H1 (cell line): ENCODE results near the gene PLEKHM3. TPM values are rescaled to one million over a fixed set of nuclear protein-coding genes. Genes with fewer than 3 reads are reported as not detected.

ENCODE experiments used
- CTCF ChIA-PET: fragments of 300-600 bp; sonication (Branson Sonifier 250); formaldehyde crosslinking; loops from one replicate; lab custom pipeline; 2021; ENCODE audit not compliant: partially characterized antibody; lab: Charles Lee
- POLR2A ChIA-PET: fragments of 300-600 bp; sonication (Branson Sonifier 250); formaldehyde crosslinking; loops from one replicate; lab custom pipeline; 2021; ENCODE audit warnings: inconsistent platforms; ENCODE audit not compliant: partially characterized antibody; lab: Charles Lee
- DNase-seq, 2 experiments: peaks; one replicate each; pipeline versions ENCODE4 v3.0.0 to v3.0.0-alpha.2; 2010 to 2022; ENCODE audit warnings: low spot score in 2 of 2, low read depth in 1 of 2, mixed read lengths in 1 of 2
- FAIRE-seq: peaks from 2 replicates; lab custom pipeline; 2011; peaks lifted over from hg19 to GRCh38; lab: Jason Lieb, UNC
- H2AFZ ChIP-seq: 2 replicates; pipeline ENCODE4 v1.8.1; 2012; ENCODE audit warnings: low read length, inconsistent platforms
- H2AK5ac ChIP-seq: 2 replicates; pipeline ENCODE4 v1.6.1; 2013; ENCODE audit warnings: low read depth, low read length
- H2BK120ac ChIP-seq: replicated peaks from 2 replicates; pipeline ENCODE3; 2013; ENCODE audit warnings: low read depth, low read length, inconsistent platforms
- H2BK12ac ChIP-seq: 2 replicates; pipeline ENCODE4 v1.6.1; 2013; ENCODE audit warnings: low read depth, low read length
- H2BK15ac ChIP-seq: 2 replicates; pipeline ENCODE4 v1.6.1; 2013; ENCODE audit warnings: low read length
- H2BK20ac ChIP-seq: 2 replicates; pipeline ENCODE4 v1.6.1; 2013; ENCODE audit warnings: low read length
- H2BK5ac ChIP-seq: 2 replicates; pipeline ENCODE4 v1.6.1; 2013; ENCODE audit warnings: low read depth, low read length
- H3K14ac ChIP-seq: 2 replicates; pipeline ENCODE4 v1.6.1; 2013; ENCODE audit warnings: inconsistent platforms; ENCODE audit not compliant: insufficient read length
- H3K18ac ChIP-seq: 2 replicates; pipeline ENCODE4 v1.6.1; 2013; ENCODE audit warnings: low read length; ENCODE audit errors: extremely low read depth
- H3K23ac ChIP-seq: 2 replicates; pipeline ENCODE4 v1.6.1; 2013; ENCODE audit warnings: inconsistent platforms; ENCODE audit not compliant: insufficient read length
- H3K23me2 ChIP-seq: 2 replicates; pipeline ENCODE4 v1.6.1; 2013; ENCODE audit warnings: low read depth, low read length
- H3K27ac ChIP-seq: 2 replicates; pipeline ENCODE4 v1.6.1; 2011; ENCODE audit warnings: low read depth, low read length, inconsistent platforms
- H3K27me3 ChIP-seq, 4 experiments: replicated peaks in 1 of 4; 1 replicate in 1 of 4; 2 replicates in 3 of 4; pipeline versions ENCODE4 v1.6.1 to v1.8.1; 2011 to 2013; ENCODE audit warnings: low read length in 3 of 4, mild to moderate bottlenecking in 3 of 4, inconsistent platforms in 2 of 4, mixed read lengths in 2 of 4, moderate library complexity in 1 of 4; ENCODE audit not compliant: control insufficient read depth in 3 of 4, insufficient read depth in 3 of 4; ENCODE audit errors: extremely low read depth in 1 of 4
- H3K36me3 ChIP-seq, 4 experiments: 2 replicates each; pipeline versions ENCODE4 v1.6.1 to v1.8.1; 2011 to 2013; ENCODE audit warnings: mild to moderate bottlenecking in 4 of 4, low read length in 3 of 4, moderate library complexity in 2 of 4, control low read depth in 1 of 4, inconsistent platforms in 1 of 4; ENCODE audit not compliant: insufficient read depth in 4 of 4, control insufficient read depth in 2 of 4
- H3K4ac ChIP-seq: replicated peaks from 2 replicates; pipeline ENCODE3; 2013; ENCODE audit warnings: low read length, low read depth, mixed read lengths, inconsistent platforms; ENCODE audit not compliant: insufficient read length
- H3K4me1 ChIP-seq, 4 experiments: replicated peaks in 1 of 4; 1 replicate in 1 of 4; 2 replicates in 3 of 4; pipeline versions ENCODE4 v1.6.1 to v1.8.1; 2011 to 2013; ENCODE audit warnings: low read length in 3 of 4, inconsistent platforms in 2 of 4, mixed read lengths in 1 of 4; ENCODE audit not compliant: insufficient read depth in 4 of 4, control insufficient read depth in 3 of 4
- H3K4me2 ChIP-seq, 2 experiments: 2 replicates each; pipeline versions ENCODE4 v1.6.1 to v1.8.1; 2011 to 2013; ENCODE audit warnings: low read depth in 2 of 2, low read length in 2 of 2, control low read depth in 1 of 2, inconsistent platforms in 1 of 2, mild to moderate bottlenecking in 1 of 2; ENCODE audit not compliant: insufficient read depth in 1 of 2
- H3K4me3 ChIP-seq, 4 experiments: fragments of 200-600, 300-600 bp in 1 of 4; sonication (generic), shearing (Covaris generic), sonication (Bioruptor Twin) in 1 of 4; 2 replicates each; pipeline versions ENCODE4 v1.5.1 to v1.8.1; 2011 to 2016; ENCODE audit warnings: low read length in 4 of 4, low read depth in 3 of 4, control low read depth in 2 of 4, inconsistent platforms in 2 of 4, mild to moderate bottlenecking in 2 of 4, mixed read lengths in 1 of 4, moderate library complexity in 1 of 4; ENCODE audit not compliant: insufficient read depth in 2 of 4; ENCODE audit errors: extremely low read depth in 1 of 4
- H3K56ac ChIP-seq: replicated peaks from 2 replicates; pipeline ENCODE3; 2013; ENCODE audit warnings: low read depth, mild to moderate bottlenecking, mixed read lengths, low read length, inconsistent platforms; ENCODE audit not compliant: insufficient read length
- H3K79me1 ChIP-seq: 2 replicates; pipeline ENCODE4 v1.6.1; 2013; ENCODE audit warnings: low read depth, low read length, control low read depth
- H3K79me2 ChIP-seq, 2 experiments: 2 replicates each; pipeline versions ENCODE4 v1.6.1 to v1.8.1; 2012 to 2013; ENCODE audit warnings: low read length in 2 of 2, mild to moderate bottlenecking in 2 of 2, inconsistent platforms in 1 of 2; ENCODE audit not compliant: insufficient read depth in 2 of 2, control insufficient read depth in 1 of 2
- H3K9ac ChIP-seq, 4 experiments: replicated peaks in 1 of 4; 1 replicate in 1 of 4; 2 replicates in 3 of 4; pipeline versions ENCODE4 v1.6.1 to v1.8.1; 2011 to 2013; ENCODE audit warnings: low read depth in 3 of 4, low read length in 3 of 4, control low read depth in 2 of 4, mild to moderate bottlenecking in 2 of 4, moderate library complexity in 2 of 4, inconsistent platforms in 1 of 4; ENCODE audit errors: extremely low read depth in 1 of 4
- H3K9me3 ChIP-seq, 2 experiments: 2 replicates each; pipeline versions ENCODE4 v1.6.1 to v1.8.1; 2012 to 2013; ENCODE audit warnings: mild to moderate bottlenecking in 2 of 2, moderate library complexity in 2 of 2, control low read depth in 1 of 2, inconsistent platforms in 1 of 2, low read depth in 1 of 2, low read length in 1 of 2, mixed read lengths in 1 of 2; ENCODE audit not compliant: insufficient read depth in 2 of 2
- H4K20me1 ChIP-seq, 2 experiments: replicated peaks in 1 of 2; 2 replicates each; pipeline versions ENCODE3 to v1.8.1; 2011 to 2013; ENCODE audit warnings: inconsistent platforms in 2 of 2, low read length in 2 of 2, mild to moderate bottlenecking in 1 of 2; ENCODE audit not compliant: insufficient read depth in 2 of 2, control insufficient read depth in 1 of 2
- H4K5ac ChIP-seq: 2 replicates; pipeline ENCODE4 v1.6.1; 2013; ENCODE audit warnings: low read length, low read depth, mixed read lengths, inconsistent platforms; ENCODE audit not compliant: insufficient read length
- H4K8ac ChIP-seq: 2 replicates; pipeline ENCODE4 v1.8.0; 2013; ENCODE audit warnings: mild to moderate bottlenecking, moderate library complexity, low read length, inconsistent platforms; ENCODE audit not compliant: insufficient read depth; ENCODE audit errors: extremely low read depth
- H4K91ac ChIP-seq: replicated peaks from 2 replicates; pipeline ENCODE3; 2013; ENCODE audit warnings: low read length, mixed read lengths, inconsistent platforms; ENCODE audit not compliant: insufficient read length
- BRCA1 ChIP-seq: IDR thresholded peaks from 2 replicates; pipeline ENCODE4 v1.6.1; 2012; ENCODE audit warnings: low read depth, low read length, improper control_type of control experiment
- GTF2F1 ChIP-seq: IDR thresholded peaks from 2 replicates; pipeline ENCODE4 v1.6.1; 2012; ENCODE audit warnings: low read depth, low read length, improper control_type of control experiment, borderline replicate concordance
- HDAC2 ChIP-seq, 2 experiments: fragments of 300-600 bp in 1 of 2; sonication (generic) in 1 of 2; IDR thresholded peaks; 2 replicates each; pipeline ENCODE4 v1.6.1; 2011 to 2012; ENCODE audit warnings: low read depth in 2 of 2, low read length in 2 of 2, mild to moderate bottlenecking in 2 of 2, moderate library complexity in 2 of 2, borderline replicate concordance in 1 of 2, inconsistent platforms in 1 of 2
- JUN ChIP-seq: IDR thresholded peaks from 2 replicates; pipeline ENCODE4 v1.6.1; 2011; ENCODE audit warnings: low read depth, mild to moderate bottlenecking, improper control_type of control experiment, low read length
- POLR2A ChIP-seq, 2 experiments: IDR thresholded peaks; 1 replicate in 1 of 2; 2 replicates in 1 of 2; pipeline ENCODE4 v1.6.1; 2011; ENCODE audit warnings: low read depth in 2 of 2, low read length in 2 of 2, mild to moderate bottlenecking in 2 of 2; ENCODE audit errors: control extremely low read depth in 1 of 2
- SIX5 ChIP-seq: IDR thresholded peaks from 2 replicates; pipeline ENCODE4 v1.6.1; 2011; ENCODE audit warnings: mild to moderate bottlenecking, low read depth, low read length
- TAF1 ChIP-seq: IDR thresholded peaks from 2 replicates; pipeline ENCODE4 v1.6.1; 2011; ENCODE audit warnings: mild to moderate bottlenecking, low read depth, low read length
- WGBS, 2 experiments: shearing (Covaris generic) in 1 of 2; methylation state at CpG; one replicate each; pipeline versions ENCODE4 v1.1.6 to v1.1.7; 2013 to 2015; ENCODE audit warnings: low lambda C conversion rate in 2 of 2, mixed read lengths in 2 of 2, inconsistent platforms in 1 of 2, low coverage in 1 of 2, missing lambda C conversion rate in 1 of 2; ENCODE audit not compliant: insufficient replicate concordance in 2 of 2, insufficient coverage in 1 of 2, insufficient read length in 1 of 2; ENCODE audit errors: extremely low coverage in 1 of 2, missing lambda C conversion rate in 1 of 2; 5-methylcytosine and 5-hydroxymethylcytosine counted together
- polyA plus RNA-seq, 7 experiments: library from polyadenylated mRNA; depleted of rRNA in 3 of 7; stranded (reverse) in 5 of 7; unstranded in 2 of 7; fragments of >200 nt in 5 of 7; fragments of 200-250 nt in 2 of 7; gene quantifications; 1 replicate in 5 of 7; 2 replicates in 1 of 7; 4 replicates in 1 of 7; pipeline versions ENCODE4 v1.2.1 to v1.2.3, GENCODE V29; 2011 to 2013; ENCODE audit warnings: missing spikeins in 2 of 7, mixed read lengths in 2 of 7
- total RNA-seq: library from RNA; stranded (reverse); fragmentation: NEBNext Ultra II Directional; extraction: Animal tissue kit (Norgen Biotek cat#: 25700); gene quantifications from 2 replicates; pipeline ENCODE4 v1.2.1, GENCODE V29; 2021
- TF ChIP-seq, protein P1 (sequence below): IDR thresholded peaks from 2 replicates; pipeline ENCODE4 v1.6.1; 2012; ENCODE audit warnings: inconsistent platforms

PLEKHM3 gene
- total and polyA plus RNA-seq, 2 of the 8 experiments (the other 6 are each of a cell fraction or from before 2014, with no cell fraction given), result 2.3 to 5.8 TPM

DNA sequence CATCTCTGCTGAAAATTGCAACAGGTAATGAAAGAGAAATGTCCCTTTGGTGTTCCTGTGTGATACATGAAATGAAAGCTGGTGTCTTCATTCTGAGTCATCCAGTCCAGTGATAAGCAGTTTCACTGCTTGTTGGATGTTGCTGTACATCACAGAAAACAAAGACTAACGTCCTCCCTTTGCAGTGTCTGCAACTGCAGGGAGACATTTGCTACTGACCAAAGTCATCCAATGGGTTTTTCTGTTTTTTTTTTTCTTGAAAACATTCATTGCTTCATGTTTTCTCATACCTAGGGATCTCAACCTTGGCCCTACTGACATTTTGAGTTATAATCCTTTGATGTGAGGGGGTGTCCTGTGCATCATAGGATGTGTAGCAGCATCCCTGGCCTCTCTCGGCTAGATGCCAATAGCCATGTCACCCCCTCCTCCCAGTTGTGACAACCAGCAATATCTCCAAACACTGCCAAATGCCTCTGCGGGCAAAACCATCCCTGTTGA lies 192.0 kb downstream of the PLEKHM3 start:
- Histone ChIP-seq H3K9ac (no peak overlapping the region), H2AK5ac (no peak overlapping the region), H4K20me1 (no peaks in the 10 kb centered on the region), H3K79me2 (no peaks in the 10 kb centered on the region), H3K4me2 (no peak overlapping the region), H2BK15ac (no peak overlapping the region), H3K4ac (no peak overlapping the region), H2BK20ac (no peak overlapping the region), H3K79me1 (no peaks in the 10 kb centered on the region), H3K9me3 (no peaks in the 10 kb centered on the region), H2BK5ac (no peak overlapping the region), H3K23me2 (no peaks in the 10 kb centered on the region), H2AFZ (no peak overlapping the region), H3K14ac (no peak overlapping the region), H4K91ac (no peak overlapping the region), H3K4me3 (no peak overlapping the region), H4K8ac (no peak overlapping the region), H3K27ac (no peak overlapping the region), H3K4me1 (peaks cover 0 to 4% (median 2%) of the 10 kb centered on the region in 4 experiments; a peak in 4 of 7 replicates), H2BK12ac (no peak overlapping the region), H3K27me3 (no peaks in the 10 kb centered on the region), H3K56ac (no peak overlapping the region), H4K5ac (no peak overlapping the region), H3K23ac (no peak overlapping the region), H3K18ac (no peak overlapping the region), H2BK120ac (no peak overlapping the region), H3K36me3 (no peaks in the 10 kb centered on the region)
- ChIA-PET POLR2A (no interaction called here), CTCF (interaction anchor here (0.6 kb wide), 1 partner anchor 83 kb away, joined by 3 read pairs; no protein-coding TSS in a partner anchor)
- DNase-seq, result peak in 1 of 2 experiments; percentile 34
- FAIRE-seq, result no peak
- 87% methylated on average over 3 of the region's 3 CpGs; no CpG with 5 or more reads in 1 of the 2 experiments for WGBS, 2 experiments
- no peak for TF ChIP-seq JUN
- no peak for TF ChIP-seq POLR2A (IDR thresholded peaks at IDR 0.05; ENCODE audit: control extremely low read depth in 1 of 2, low read depth in 2 of 2, low read length in 2 of 2)
- TF ChIP-seq GTF2F1, result no peak
- TF ChIP-seq, protein P1, sequence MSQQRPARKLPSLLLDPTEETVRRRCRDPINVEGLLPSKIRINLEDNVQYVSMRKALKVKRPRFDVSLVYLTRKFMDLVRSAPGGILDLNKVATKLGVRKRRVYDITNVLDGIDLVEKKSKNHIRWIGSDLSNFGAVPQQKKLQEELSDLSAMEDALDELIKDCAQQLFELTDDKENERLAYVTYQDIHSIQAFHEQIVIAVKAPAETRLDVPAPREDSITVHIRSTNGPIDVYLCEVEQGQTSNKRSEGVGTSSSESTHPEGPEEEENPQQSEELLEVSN, result no peak
- TF ChIP-seq BRCA1, result no peak
- no peak for TF ChIP-seq TAF1
- no peak for TF ChIP-seq SIX5
- TF ChIP-seq HDAC2 (IDR thresholded peaks at IDR 0.05; ENCODE audit: borderline replicate concordance in 1 of 2, low read depth in 2 of 2, low read length in 2 of 2), result no peak
